ENCODE results near the gene AHNAK. TPM values are rescaled to one million over a fixed set of nuclear protein-coding genes. Genes with fewer than 3 reads are reported as not detected.
A peak's percentile ranks its signal among the peaks of the same experiment; 100 is the strongest.
"Not testable (repeated sequence)": the region's sequence is repeated elsewhere in the genome, so short reads cannot be mapped to it uniquely, and the experiment has no call there.

Gene AHNAK
- total and polyA plus RNA-seq, 9 donors = 114 to 699 (median 540) TPM

DNA sequence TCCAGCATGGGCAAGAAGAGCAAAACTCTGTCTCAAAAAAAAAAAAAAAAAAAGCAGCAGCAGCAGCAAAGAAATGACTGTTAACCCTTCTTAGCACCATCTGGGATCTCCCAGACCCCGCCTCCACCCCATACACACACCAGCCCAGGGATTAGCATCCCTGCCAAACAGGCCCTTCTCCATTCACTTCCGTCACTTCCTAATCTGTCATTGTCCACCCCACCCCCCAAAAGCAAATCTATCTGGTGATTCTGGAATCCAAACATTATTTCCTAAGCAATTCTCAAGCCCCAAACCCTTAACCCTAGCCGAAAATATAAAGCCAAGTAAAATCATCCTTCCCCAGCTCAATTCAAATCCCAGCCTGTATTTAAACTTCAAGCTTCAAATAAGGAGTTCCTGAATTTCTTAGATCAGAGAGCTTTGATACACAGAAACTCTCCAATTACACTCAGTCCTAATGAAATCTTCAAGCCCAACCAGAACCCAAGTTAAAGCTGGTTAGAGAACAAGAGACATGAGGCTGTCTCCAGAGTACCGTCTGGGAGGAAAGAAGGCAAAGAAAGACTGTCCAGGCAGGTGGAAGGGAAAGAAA, 6.0 kb upstream of the AHNAK start:
- no peak overlapping the region for H3K4me3 ChIP-seq
- peak overlapping the region; percentile 51 to 81 for H3K27ac ChIP-seq
- intact Hi-C loops (cut with DNase I) = loop anchor here in 1 of 4 donors (10.0 kb wide), 1 partner anchor 1062 kb away; the partner anchor contains the start of gene PLAAT3
- H3K9me3 ChIP-seq = no peaks in the 10 kb centered on the region
- TF ChIP-seq EP300 (IDR thresholded peaks at IDR 0.05) (no peak), POLR2A (IDR thresholded peaks at IDR 0.05) (no peak)
- TF ChIP-seq, protein P1, sequence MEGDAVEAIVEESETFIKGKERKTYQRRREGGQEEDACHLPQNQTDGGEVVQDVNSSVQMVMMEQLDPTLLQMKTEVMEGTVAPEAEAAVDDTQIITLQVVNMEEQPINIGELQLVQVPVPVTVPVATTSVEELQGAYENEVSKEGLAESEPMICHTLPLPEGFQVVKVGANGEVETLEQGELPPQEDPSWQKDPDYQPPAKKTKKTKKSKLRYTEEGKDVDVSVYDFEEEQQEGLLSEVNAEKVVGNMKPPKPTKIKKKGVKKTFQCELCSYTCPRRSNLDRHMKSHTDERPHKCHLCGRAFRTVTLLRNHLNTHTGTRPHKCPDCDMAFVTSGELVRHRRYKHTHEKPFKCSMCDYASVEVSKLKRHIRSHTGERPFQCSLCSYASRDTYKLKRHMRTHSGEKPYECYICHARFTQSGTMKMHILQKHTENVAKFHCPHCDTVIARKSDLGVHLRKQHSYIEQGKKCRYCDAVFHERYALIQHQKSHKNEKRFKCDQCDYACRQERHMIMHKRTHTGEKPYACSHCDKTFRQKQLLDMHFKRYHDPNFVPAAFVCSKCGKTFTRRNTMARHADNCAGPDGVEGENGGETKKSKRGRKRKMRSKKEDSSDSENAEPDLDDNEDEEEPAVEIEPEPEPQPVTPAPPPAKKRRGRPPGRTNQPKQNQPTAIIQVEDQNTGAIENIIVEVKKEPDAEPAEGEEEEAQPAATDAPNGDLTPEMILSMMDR (IDR thresholded peaks at IDR 0.05) = no peak
- peaks cover 41% of the 10 kb centered on the region for H3K4me1 ChIP-seq (ENCODE audit: insufficient read depth)
- no peak for DNase-seq
- no peaks in the 10 kb centered on the region for H3K36me3 ChIP-seq
- H3K27me3 ChIP-seq = no peaks in the 10 kb centered on the region
- 22 to 27% (median 27%) methylated on average over 4 of the region's 4 CpGs for WGBS, 3 donors

DNA sequence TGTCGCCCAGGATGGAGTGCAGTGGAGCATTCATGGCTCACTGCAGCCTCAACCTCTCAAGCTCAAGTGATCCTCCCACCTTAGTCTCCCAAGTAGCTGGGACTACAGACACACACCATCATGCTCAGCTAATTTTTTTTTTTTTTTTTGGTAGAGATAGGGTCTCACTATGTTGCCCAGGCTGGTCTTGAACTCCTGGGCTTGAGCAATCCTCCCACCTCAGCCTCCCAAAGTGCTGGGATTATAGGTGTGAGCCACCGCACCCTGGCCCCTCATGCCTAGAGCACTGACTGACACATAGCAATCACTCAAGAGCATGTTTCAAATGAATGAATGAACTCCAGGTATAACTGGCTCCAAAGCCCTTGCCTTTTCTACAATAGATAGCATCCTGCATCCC, 3.9 kb upstream of the AHNAK start:
- WGBS, 3 donors = 80 to 95% (median 88%) methylated on average over 2 of the region's 2 CpGs
- intact Hi-C loops (cut with DNase I) = loop anchor here in 1 of 4 donors (10.0 kb wide), 1 partner anchor 1064 kb away; the partner anchor contains the start of gene PLAAT3
- DNase-seq = not testable (repeated sequence)

DNA sequence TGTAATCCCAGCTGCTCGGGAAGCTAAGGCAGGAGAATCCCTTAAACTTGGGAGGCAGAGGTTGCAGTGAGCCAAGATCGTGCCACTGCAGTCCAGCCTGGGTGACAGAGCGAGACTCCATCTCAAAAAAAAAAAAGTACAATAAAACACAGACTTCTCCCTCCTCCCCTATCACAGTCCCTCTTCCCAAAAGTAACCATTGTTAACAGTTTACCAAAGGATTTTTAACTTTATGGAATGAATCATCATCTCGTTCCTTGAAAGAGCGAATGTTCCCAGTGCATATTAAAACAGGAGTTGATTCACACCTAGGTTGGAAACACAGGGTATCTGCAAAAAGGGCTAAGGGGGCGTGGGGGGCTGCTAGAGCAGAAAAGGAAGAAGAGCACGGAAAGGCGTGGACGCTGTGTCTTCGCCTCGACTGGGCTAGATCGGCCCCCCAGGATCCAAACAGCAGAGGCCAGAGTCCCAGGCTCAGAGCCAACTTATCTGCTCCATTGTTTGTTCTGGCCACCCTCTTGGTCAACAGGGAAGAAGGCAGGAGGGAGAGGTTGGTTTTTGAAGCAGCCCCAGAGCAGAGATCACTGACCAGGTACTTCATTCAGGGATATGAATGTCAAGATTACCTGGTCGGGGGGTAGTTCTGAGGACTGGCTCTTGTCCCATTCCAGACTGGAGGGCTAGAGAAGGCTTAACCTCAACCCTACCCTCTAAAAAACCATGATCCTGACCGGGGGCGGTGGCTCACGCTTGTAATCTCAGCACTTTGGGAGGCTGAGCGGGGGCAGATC, 2.1 kb upstream of the AHNAK start:
- H3K4me1 ChIP-seq (ENCODE audit: insufficient read depth) = peaks cover 24% of the 10 kb centered on the region
- no peaks in the 10 kb centered on the region for H3K27me3 ChIP-seq
- H3K36me3 ChIP-seq = no peaks in the 10 kb centered on the region
- H3K27ac ChIP-seq = peak overlapping the region; percentile 81 to 94
- 31 to 43% (median 34%) methylated on average over 17 of the region's 17 CpGs for whole genome bisulfite sequencing, 3 donors
- intact Hi-C loops (cut with DNase I) = no loop called here
- TF ChIP-seq EP300 (IDR thresholded peaks at IDR 0.05) (no peak), POLR2A (IDR thresholded peaks at IDR 0.05) (no peak)
- TF ChIP-seq, protein P1 (IDR thresholded peaks at IDR 0.05) = no peak
- no peaks in the 10 kb centered on the region for H3K9me3 ChIP-seq
- peak in 3 of 5 donors; percentile 54 to 68 (median 61) for DNase-seq
- no peak overlapping the region for H3K4me3 ChIP-seq

More for the DNA sequence above, 3.9 kb upstream of the AHNAK start:
- H3K36me3 ChIP-seq, H3K4me3 ChIP-seq, H3K27me3 ChIP-seq, H3K9me3 ChIP-seq, H3K27ac ChIP-seq: not testable (repeated sequence)
- H3K4me1 ChIP-seq (ENCODE audit: insufficient read depth) = peaks cover 33% of the 10 kb centered on the region

DNA sequence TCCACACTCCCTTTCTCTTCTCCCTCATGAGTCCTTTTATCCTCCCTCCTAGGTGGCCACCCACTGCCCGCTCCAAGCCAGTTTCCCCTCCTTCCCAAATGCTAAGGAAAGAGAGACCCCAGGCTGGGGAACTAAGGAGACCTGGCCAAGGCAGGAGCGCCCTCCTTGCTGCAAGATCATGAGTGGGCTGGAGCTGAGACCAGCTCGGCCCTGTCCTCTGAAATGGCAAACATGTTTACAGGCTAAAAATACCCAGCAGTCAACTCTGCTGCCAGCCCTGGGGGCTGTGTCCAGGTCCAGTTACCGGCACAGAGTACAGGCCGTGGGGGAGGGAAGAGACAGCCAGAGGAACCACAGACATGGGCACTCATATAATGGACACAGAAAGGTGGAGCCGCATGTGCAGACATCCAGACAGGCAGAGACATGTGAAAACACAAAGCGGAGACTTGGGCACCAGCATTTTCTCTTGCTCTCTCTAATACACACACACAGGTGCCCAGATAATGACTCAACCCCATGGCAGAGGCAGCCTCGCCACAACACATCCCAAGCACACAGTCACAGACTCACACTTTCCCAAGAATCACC, 1.2 kb upstream of the AHNAK start:
- H3K4me1 ChIP-seq (ENCODE audit: insufficient read depth) = peaks cover 24% of the 10 kb centered on the region
- no peaks in the 10 kb centered on the region for H3K36me3 ChIP-seq
- 40 to 46% (median 44%) methylated on average over 8 of the region's 8 CpGs for WGBS, 3 donors
- H3K9me3 ChIP-seq = no peaks in the 10 kb centered on the region
- peak overlapping the region; percentile 99 for H3K4me3 ChIP-seq
- H3K27me3 ChIP-seq = no peaks in the 10 kb centered on the region
- peak in 1 of 5 donors; percentile 47 for DNase-seq
- peak overlapping the region; percentile 81 to 94 for H3K27ac ChIP-seq
- intact Hi-C loops (cut with DNase I) = no loop called here
- peak; percentile 11 for TF ChIP-seq POLR2A (IDR thresholded peaks at IDR 0.05)
- TF ChIP-seq EP300 (IDR thresholded peaks at IDR 0.05) = no peak

DNA sequence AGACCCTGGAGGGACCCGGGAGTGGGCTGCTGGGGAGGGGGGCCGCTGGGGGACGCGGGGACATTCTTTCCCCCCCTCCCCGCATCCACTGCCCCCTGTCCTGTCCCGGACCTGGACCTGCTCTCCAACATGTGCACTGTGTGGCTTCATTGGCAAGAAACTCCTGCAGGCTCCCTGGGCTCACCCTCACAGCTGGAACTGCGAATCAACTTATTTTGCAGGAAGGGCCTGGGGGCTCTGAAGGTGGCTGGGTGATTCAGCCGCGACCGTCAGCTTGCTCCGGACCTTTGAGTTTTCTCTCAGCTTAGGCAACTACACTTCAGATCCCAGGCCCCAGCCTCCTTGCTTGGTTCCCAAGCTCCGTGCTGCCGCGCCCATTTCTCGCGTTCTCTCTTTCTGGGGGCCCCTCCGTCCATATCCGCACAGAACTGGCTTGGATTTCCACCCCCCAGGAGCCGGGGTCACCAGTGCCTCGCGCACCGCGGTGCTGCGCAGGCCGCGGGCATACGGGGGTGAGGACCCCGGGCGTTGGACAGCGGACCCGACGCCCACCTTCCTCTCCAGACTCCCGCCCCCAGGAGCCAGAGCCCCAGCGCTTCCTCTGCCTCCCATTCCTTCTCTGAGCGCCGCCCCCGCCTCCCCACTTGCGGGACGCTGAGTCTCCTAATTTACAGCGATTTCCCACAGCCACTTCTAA, 471 bp upstream of the AHNAK start:
- H3K9me3 ChIP-seq = no peaks in the 10 kb centered on the region
- DNase-seq = peak in 4 of 5 donors; percentile 59 to 70 (median 64)
- TF ChIP-seq, protein P1 (IDR thresholded peaks at IDR 0.05) = no peak
- TF ChIP-seq EP300 (IDR thresholded peaks at IDR 0.05) (no peak), POLR2A (IDR thresholded peaks at IDR 0.05) (no peak)
- WGBS, 3 donors = 1 to 4% (median 3%) methylated on average over 36 to 40 of the region's 40 CpGs
- peak overlapping the region; percentile 81 to 94 for H3K27ac ChIP-seq
- intact Hi-C loops (cut with DNase I) = no loop called here
- no peaks in the 10 kb centered on the region for H3K36me3 ChIP-seq
- peak overlapping the region; percentile 99 for H3K4me3 ChIP-seq
- H3K4me1 ChIP-seq (ENCODE audit: insufficient read depth) = peaks cover 26% of the 10 kb centered on the region
- no peaks in the 10 kb centered on the region for H3K27me3 ChIP-seq

Data from ovary (tissue), 9 donors.